Nephron progenitor cell (in vitro differentiated cells): Measurements from ENCODE around the gene EPHB1.
A peak's percentile ranks its signal among the peaks of the same experiment; 100 is the strongest.

Experiments used
- DNase-seq: peaks from one replicate; pipeline ENCODE4 v3.0.0; 2021
- H3K27ac Mint-ChIP-seq: 2 replicates; pipeline ENCODE4 v1.8.0; 2021; ENCODE audit warnings: mild to moderate bottlenecking, moderate library complexity, mixed read lengths
- H3K27me3 Mint-ChIP-seq: 2 replicates; pipeline ENCODE4 v1.8.0; 2021; ENCODE audit warnings: mild to moderate bottlenecking, low read depth, mixed read lengths; ENCODE audit not compliant: poor library complexity
- H3K36me3 Mint-ChIP-seq: 2 replicates; pipeline ENCODE4 v1.8.0; 2021; ENCODE audit warnings: low read depth, mixed read lengths
- H3K4me1 Mint-ChIP-seq: 2 replicates; pipeline ENCODE4 v1.8.0; 2021; ENCODE audit warnings: mixed read lengths
- H3K4me3 Mint-ChIP-seq: 2 replicates; pipeline ENCODE4 v1.8.0; 2021; ENCODE audit warnings: mild to moderate bottlenecking, moderate library complexity, mixed read lengths
- H3K9me3 Mint-ChIP-seq: 2 replicates; pipeline ENCODE4 v1.8.0; 2021; ENCODE audit warnings: mild to moderate bottlenecking, moderate library complexity, mixed read lengths
- CTCF ChIP-seq: fragments of 200-600 bp; sonication (generic); IDR thresholded peaks from 2 replicates; pipeline ENCODE4 v1.5.0; 2021; ENCODE audit warnings: antibody characterized with exemption

Gene EPHB1

DNA sequence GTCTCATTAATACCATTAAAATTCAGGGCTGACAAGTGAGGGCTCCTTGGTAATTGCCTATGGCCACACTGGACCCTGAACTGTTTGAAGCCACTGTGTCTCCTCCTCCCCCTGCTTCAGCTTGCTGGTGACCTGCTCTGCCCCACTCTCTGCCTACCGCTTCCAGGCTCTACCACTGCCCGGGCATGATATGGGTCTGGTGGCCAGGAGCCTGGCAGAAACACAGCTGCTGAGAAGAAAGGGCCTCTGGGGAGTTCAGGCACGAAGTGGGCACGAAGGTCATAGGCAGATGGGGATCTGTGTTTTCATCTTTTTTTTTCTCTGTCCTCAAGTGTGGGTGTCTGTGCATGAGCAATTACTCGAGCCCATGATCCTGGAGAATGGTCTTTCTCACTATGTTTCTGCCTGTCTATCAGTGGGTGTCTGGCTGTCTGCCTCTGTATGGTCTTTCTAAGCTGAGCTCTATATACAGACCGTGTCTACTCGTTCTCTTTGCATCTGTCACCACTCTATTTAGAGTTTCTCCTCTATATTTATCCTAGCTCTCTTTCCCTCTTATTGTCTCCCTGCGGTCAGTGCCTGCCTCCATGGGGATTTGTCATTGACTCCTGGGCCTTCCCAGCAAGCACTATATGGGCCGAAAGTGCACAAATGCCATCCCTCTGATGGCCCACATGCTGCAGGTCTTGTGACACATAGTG is 42.1 kb upstream of the EPHB1 start:
- Mint-ChIP-seq H3K36me3 (no peaks in the 10 kb centered on the region), H3K9me3 (no peaks in the 10 kb centered on the region), H3K27me3 (peaks cover 41% of the 10 kb centered on the region), H3K27ac (no peak overlapping the region), H3K4me1 (no peaks in the 10 kb centered on the region), H3K4me3 (no peak overlapping the region)
- DNase-seq: no peak
- no peak for TF ChIP-seq CTCF

- H3K27ac Mint-ChIP-seq: no peak overlapping the region
- no peak overlapping the region for H3K4me3 Mint-ChIP-seq
- no peaks in the 10 kb centered on the region for H3K36me3 Mint-ChIP-seq
- H3K4me1 Mint-ChIP-seq: no peaks in the 10 kb centered on the region
- no peak for TF ChIP-seq CTCF
- no peak for DNase-seq
- H3K9me3 Mint-ChIP-seq: no peaks in the 10 kb centered on the region
- peaks cover 30% of the 10 kb centered on the region for H3K27me3 Mint-ChIP-seq
Measured at GRCh38 chr3:134753999-134754742, 40.9 kb upstream of the EPHB1 start.

DNA sequence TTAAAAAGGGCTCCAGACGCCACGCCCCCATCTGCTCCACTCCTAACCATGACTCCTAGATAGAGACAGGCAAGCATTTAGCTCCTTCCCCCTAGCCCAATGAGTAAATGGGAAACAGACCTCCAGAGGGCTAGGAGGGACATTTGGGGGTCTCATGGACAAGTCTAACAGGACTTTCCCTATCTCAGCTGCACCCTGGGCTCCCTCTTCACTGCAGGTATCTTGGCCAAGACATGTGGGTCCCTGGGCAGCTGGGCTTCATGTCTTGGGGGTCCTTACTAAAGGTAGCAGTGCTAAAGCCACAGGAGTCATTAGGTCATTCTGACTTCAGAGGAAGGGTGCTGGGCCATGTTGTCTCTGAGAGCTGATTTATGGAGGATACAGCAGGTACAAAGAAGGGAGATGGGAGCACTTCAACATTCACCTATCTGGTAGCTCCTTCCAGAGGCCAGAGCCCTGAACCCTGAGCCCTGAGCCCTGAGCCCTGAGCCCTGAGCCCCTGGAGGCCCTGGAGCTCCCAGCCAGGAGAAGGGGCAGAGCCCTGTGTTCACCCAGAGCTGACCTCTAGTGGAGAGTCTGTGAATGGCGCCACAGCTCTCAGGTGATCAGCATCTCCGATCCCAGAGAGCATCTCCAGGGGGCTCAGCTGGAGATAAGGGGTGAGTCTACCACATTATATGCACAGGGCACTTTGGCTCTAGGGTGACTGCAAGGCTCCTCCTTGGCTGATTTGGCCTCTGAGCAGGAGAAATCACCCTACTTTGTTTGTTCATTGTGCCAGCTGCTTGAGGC is 40.1 kb upstream of the EPHB1 start:
- Mint-ChIP-seq H3K4me3 (no peak overlapping the region), H3K36me3 (no peaks in the 10 kb centered on the region), H3K27ac (no peak overlapping the region), H3K4me1 (no peaks in the 10 kb centered on the region), H3K9me3 (no peaks in the 10 kb centered on the region), H3K27me3 (peaks cover 26% of the 10 kb centered on the region)
- peak; percentile 64 for TF ChIP-seq CTCF
- DNase-seq: peak; percentile 62

GRCh38 chr3:134755821-134756220 is 39.2 kb upstream of the EPHB1 start:
- no peaks in the 10 kb centered on the region for H3K36me3 Mint-ChIP-seq
- no peak for DNase-seq
- H3K4me1 Mint-ChIP-seq: no peaks in the 10 kb centered on the region
- H3K9me3 Mint-ChIP-seq: no peaks in the 10 kb centered on the region
- H3K4me3 Mint-ChIP-seq: no peak overlapping the region
- TF ChIP-seq CTCF: no peak
- peaks cover 22% of the 10 kb centered on the region for H3K27me3 Mint-ChIP-seq
- no peak overlapping the region for H3K27ac Mint-ChIP-seq

DNA sequence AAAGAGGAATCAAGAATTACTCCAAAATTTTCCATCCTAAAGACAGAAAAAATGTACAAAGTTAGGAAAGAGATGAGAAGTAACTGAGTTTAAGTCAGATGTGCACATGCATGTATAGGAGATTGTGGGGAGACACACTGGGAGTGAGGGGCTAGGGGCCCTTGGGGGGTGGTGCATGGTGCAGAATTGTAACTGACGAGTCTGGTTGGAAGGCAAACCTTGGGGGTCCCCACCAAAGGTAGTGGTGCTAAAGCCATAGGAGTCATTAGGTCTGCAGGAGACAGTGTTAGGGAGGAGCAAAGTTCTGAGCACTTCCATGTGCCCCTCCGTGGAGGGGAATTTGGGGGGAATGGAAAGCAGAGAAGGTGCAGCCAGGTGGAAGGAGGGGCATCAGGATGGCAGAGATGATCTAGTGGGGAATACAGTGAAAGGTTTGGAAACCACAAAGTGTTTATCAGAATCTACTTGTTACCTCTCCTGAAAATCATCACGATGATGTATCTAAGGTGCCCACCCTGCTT is 37.5 kb upstream of the EPHB1 start:
- Mint-ChIP-seq H3K4me3 (no peak overlapping the region), H3K36me3 (no peaks in the 10 kb centered on the region), H3K27ac (no peak overlapping the region), H3K9me3 (no peaks in the 10 kb centered on the region), H3K27me3 (peaks cover 18% of the 10 kb centered on the region), H3K4me1 (no peaks in the 10 kb centered on the region)
- no peak for TF ChIP-seq CTCF
- DNase-seq: no peak
